ENCODE results near the gene CD1D. TPM values are rescaled to one million over a fixed set of nuclear protein-coding genes. Genes with fewer than 3 reads are reported as not detected.

Gene CD1D
- total RNA-seq, 1 experiment from 2014 or later = 1.3 TPM

DNA sequence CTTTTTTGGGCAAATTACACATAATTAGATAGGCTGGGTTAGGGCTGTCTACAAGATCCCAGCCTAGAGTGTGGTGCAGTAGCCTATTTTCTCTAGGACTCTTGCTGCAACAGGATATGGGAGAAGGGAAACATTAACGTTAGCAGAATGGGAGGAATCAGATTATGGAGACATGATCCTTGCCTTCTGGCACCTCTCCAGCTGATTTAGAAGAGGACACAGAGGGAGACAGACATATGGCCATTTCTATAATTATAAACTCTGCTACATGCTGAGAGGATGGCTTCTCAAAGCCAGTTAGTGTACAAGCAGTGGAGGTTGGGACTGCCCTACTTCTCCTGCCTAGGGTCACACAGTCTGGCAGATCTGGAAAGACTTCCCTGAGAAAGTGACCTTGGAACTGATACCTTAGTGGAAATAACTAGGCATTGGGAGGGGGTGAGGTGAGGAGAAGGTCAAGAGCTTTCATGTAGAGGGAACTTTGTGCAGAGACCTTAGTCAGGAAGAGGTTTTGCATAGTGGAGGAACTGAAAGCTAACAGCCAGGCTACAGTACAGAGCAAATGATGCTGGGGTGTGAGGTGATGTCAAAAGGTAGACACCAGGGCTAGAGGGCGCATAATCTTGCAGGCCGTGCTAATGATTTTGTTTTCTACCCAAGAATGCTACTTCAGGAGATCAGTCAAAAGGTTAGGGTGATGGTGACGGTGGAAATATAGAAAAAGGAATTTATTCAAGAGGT, 1.2 kb upstream of the CD1D start:
- Histone ChIP-seq H3K27me3 (replicated peaks; ENCODE audit: insufficient read depth, low read depth, low read length, poor library complexity) (peaks cover 10% of the 10 kb centered on the region), H3K4me1 (ENCODE audit: insufficient read depth, low read length, poor library complexity, severe bottlenecking) (peaks cover 5% of the 10 kb centered on the region), H3K9me3 (ENCODE audit: low read depth, low read length, poor library complexity, severe bottlenecking) (no peaks in the 10 kb centered on the region), H3K36me3 (ENCODE audit: insufficient read depth, low read length, poor library complexity, severe bottlenecking) (no peaks in the 10 kb centered on the region), H3K4me3 (ENCODE audit: low read depth, low read length, poor library complexity, severe bottlenecking) (no peak overlapping the region), H3K27ac (ENCODE audit: low read depth, low read length, poor library complexity, severe bottlenecking) (no peak overlapping the region)
- no peak for TF ChIP-seq EZH2 (IDR thresholded peaks at IDR 0.05; ENCODE audit: borderline replicate concordance, low read depth, low read length, poor library complexity, severe bottlenecking)
- ChIA-PET CTCF (no interaction called here), POLR2A (ENCODE audit: low non-redundant PET) (no interaction called here)
- peak; percentile 45 for DNase-seq (ENCODE audit: low spot score)
- BruUV-seq (replicated peaks) = no TSS peak
- intact Hi-C loops (cut with micrococcal nuclease; ENCODE audit: unreplicated experiment) = loop anchor here (10.0 kb wide), 1 partner anchor 825 kb away; the partner anchor contains the start of gene IFI16

GRCh38 chr1:158181577-158181922, 855 bp downstream of the CD1D start:
- H3K9me3 ChIP-seq (ENCODE audit: low read depth, low read length, poor library complexity, severe bottlenecking) = no peaks in the 10 kb centered on the region
- intact Hi-C loops (cut with micrococcal nuclease; ENCODE audit: unreplicated experiment) = loop anchor here (10.0 kb wide), 1 partner anchor 823 kb away; the partner anchor contains the start of gene IFI16
- peak overlapping the region; percentile 53 for H3K4me3 ChIP-seq (ENCODE audit: low read depth, low read length, poor library complexity, severe bottlenecking)
- BruUV-seq (replicated peaks) = no TSS peak
- no peaks in the 10 kb centered on the region for H3K36me3 ChIP-seq (ENCODE audit: insufficient read depth, low read length, poor library complexity, severe bottlenecking)
- DNase-seq (ENCODE audit: low spot score) = no peak
- peaks cover 10% of the 10 kb centered on the region for H3K27me3 ChIP-seq (replicated peaks; ENCODE audit: insufficient read depth, low read depth, low read length, poor library complexity)
- peaks cover 18% of the 10 kb centered on the region for H3K4me1 ChIP-seq (ENCODE audit: insufficient read depth, low read length, poor library complexity, severe bottlenecking)
- TF ChIP-seq EZH2 (IDR thresholded peaks at IDR 0.05; ENCODE audit: borderline replicate concordance, low read depth, low read length, poor library complexity, severe bottlenecking) (no peak), CTCF (conservative IDR thresholded peaks at IDR 0.05; ENCODE audit: low read depth, low read length) (no peak)
- no peak overlapping the region for H3K27ac ChIP-seq (ENCODE audit: low read depth, low read length, poor library complexity, severe bottlenecking)
- POLR2A ChIA-PET (ENCODE audit: low non-redundant PET) = interaction anchor here (0.7 kb wide), 1 partner anchor 56 kb away, joined by 3 read pairs; no protein-coding TSS in a partner anchor
- CTCF ChIA-PET = no interaction called here

DNA sequence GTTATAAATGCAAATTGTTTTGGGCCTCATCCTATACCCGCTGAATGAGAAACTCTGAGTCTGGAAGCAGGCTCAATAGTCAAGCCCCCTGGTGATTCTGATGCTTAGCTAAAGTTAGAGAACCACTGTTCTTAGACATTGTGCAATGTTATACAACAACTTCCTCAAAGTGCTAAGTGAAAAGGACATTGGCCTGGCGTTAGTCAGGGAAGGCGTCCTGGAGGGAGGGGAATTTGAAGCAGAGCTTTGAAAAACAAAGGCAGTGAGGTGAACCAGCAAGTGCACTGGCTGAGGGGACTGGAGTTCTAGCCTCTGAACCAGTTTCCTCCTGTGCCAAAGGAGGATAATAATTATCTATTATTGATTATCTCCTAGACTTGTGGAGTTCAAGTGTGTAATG, 5.1 kb downstream of the CD1D start:
- BruUV-seq (replicated peaks) = no TSS peak
- no peak overlapping the region for H3K27ac ChIP-seq (ENCODE audit: low read depth, low read length, poor library complexity, severe bottlenecking)
- intact Hi-C loops (cut with micrococcal nuclease; ENCODE audit: unreplicated experiment) = loop anchor here (5.0 to 10.0 kb wide), 2 partner anchors 218 to 819 kb away; partner anchors contain the start of gene IFI16
- CTCF ChIA-PET = interaction anchor here (1.3 kb wide), 1 partner anchor 8 kb away, joined by 3 read pairs; no protein-coding TSS in a partner anchor
- H3K9me3 ChIP-seq (ENCODE audit: low read depth, low read length, poor library complexity, severe bottlenecking) = no peaks in the 10 kb centered on the region
- H3K27me3 ChIP-seq (replicated peaks; ENCODE audit: insufficient read depth, low read depth, low read length, poor library complexity) = peaks cover 6% of the 10 kb centered on the region
- peaks cover 19% of the 10 kb centered on the region for H3K4me1 ChIP-seq (ENCODE audit: insufficient read depth, low read length, poor library complexity, severe bottlenecking)
- H3K4me3 ChIP-seq (ENCODE audit: low read depth, low read length, poor library complexity, severe bottlenecking) = no peak overlapping the region
- peak; percentile 74 for DNase-seq (ENCODE audit: low spot score)
- no peaks in the 10 kb centered on the region for H3K36me3 ChIP-seq (ENCODE audit: insufficient read depth, low read length, poor library complexity, severe bottlenecking)
- POLR2A ChIA-PET (ENCODE audit: low non-redundant PET) = no interaction called here
- TF ChIP-seq EZH2 (IDR thresholded peaks at IDR 0.05; ENCODE audit: borderline replicate concordance, low read depth, low read length, poor library complexity, severe bottlenecking) = no peak
- no peak for TF ChIP-seq CTCF (conservative IDR thresholded peaks at IDR 0.05; ENCODE audit: low read depth, low read length)
